ENCODE measurements around the gene BIN1.

Gene BIN1

GRCh38 chr2:127061375-127062273, 45.3 kb downstream of the BIN1 start:
- H3K4me1 ChIP-seq = peaks cover 5 to 28% (median 15%) of the 10 kb centered on the region in 4 donors
- DNase-seq = no peak
- no peak overlapping the region for H3K27ac ChIP-seq
- no peak overlapping the region for H3K4me3 ChIP-seq
- no peaks in the 10 kb centered on the region for H3K27me3 ChIP-seq
- peaks cover 0 to 51% (median 9%) of the 10 kb centered on the region in 3 donors for H3K36me3 ChIP-seq
- TF ChIP-seq CTCF (IDR thresholded peaks at IDR 0.05) = no peak
- intact Hi-C loops (cut with DNase I; ENCODE audit: low total_unique reads) = no loop called here
- no peaks in the 10 kb centered on the region for H3K9me3 ChIP-seq

- no peak for TF ChIP-seq CTCF (IDR thresholded peaks at IDR 0.05)
- peaks cover 5 to 15% (median 13%) of the 10 kb centered on the region in 4 donors for H3K4me1 ChIP-seq
Measured at GRCh38 chr2:127060264-127060945, 46.5 kb downstream of the BIN1 start.

GRCh38 chr2:127059559-127059958, 47.4 kb downstream of the BIN1 start:
- no peak overlapping the region for H3K27ac ChIP-seq
- intact Hi-C loops (cut with DNase I; ENCODE audit: low total_unique reads) = no loop called here
- H3K9me3 ChIP-seq = no peaks in the 10 kb centered on the region
- no peaks in the 10 kb centered on the region for H3K27me3 ChIP-seq
- peaks cover 0 to 7% (median 5%) of the 10 kb centered on the region in 4 donors for H3K4me1 ChIP-seq
- TF ChIP-seq CTCF (IDR thresholded peaks at IDR 0.05) = no peak
- peaks cover 0 to 63% (median 9%) of the 10 kb centered on the region in 3 donors for H3K36me3 ChIP-seq
- H3K4me3 ChIP-seq = no peak overlapping the region
- DNase-seq = no peak

More at GRCh38 chr2:127060264-127060945, 46.5 kb downstream of the BIN1 start:
- no peak for DNase-seq
- H3K4me3 ChIP-seq = no peak overlapping the region
- H3K27ac ChIP-seq = no peak overlapping the region
- intact Hi-C loops (cut with DNase I; ENCODE audit: low total_unique reads) = no loop called here
- no peaks in the 10 kb centered on the region for H3K27me3 ChIP-seq
- peaks cover 0 to 63% (median 9%) of the 10 kb centered on the region in 3 donors for H3K36me3 ChIP-seq
- no peaks in the 10 kb centered on the region for H3K9me3 ChIP-seq

GRCh38 chr2:127058954-127059252, 48.1 kb downstream of the BIN1 start:
- intact Hi-C loops (cut with DNase I; ENCODE audit: low total_unique reads) = no loop called here
- no peak overlapping the region for H3K27ac ChIP-seq
- no peak overlapping the region for H3K4me3 ChIP-seq
- no peaks in the 10 kb centered on the region for H3K27me3 ChIP-seq
- peaks cover 0 to under 1% (median 0%) of the 10 kb centered on the region in 4 donors for H3K4me1 ChIP-seq
- H3K9me3 ChIP-seq = no peaks in the 10 kb centered on the region
- H3K36me3 ChIP-seq = peaks cover 0 to 63% (median 9%) of the 10 kb centered on the region in 3 donors
- DNase-seq = no peak
- TF ChIP-seq CTCF (IDR thresholded peaks at IDR 0.05) = no peak

- H3K9me3 ChIP-seq = no peaks in the 10 kb centered on the region
- H3K36me3 ChIP-seq = peaks cover 0 to 67% (median 9%) of the 10 kb centered on the region in 3 donors
- H3K4me1 ChIP-seq = no peaks in the 10 kb centered on the region
- no peaks in the 10 kb centered on the region for H3K27me3 ChIP-seq
- DNase-seq = no peak
- H3K4me3 ChIP-seq = no peak overlapping the region
- intact Hi-C loops (cut with DNase I; ENCODE audit: low total_unique reads) = no loop called here
- no peak for TF ChIP-seq CTCF (IDR thresholded peaks at IDR 0.05)
- no peak overlapping the region for H3K27ac ChIP-seq
Measured at GRCh38 chr2:127058246-127058953, 48.6 kb downstream of the BIN1 start.
